ENCODE measurements around the gene POU2AF1.
"Not testable (repeated sequence)": the region's sequence is repeated elsewhere in the genome, so short reads cannot be mapped to it uniquely, and the experiment has no call there.

POU2AF1 gene

DNA sequence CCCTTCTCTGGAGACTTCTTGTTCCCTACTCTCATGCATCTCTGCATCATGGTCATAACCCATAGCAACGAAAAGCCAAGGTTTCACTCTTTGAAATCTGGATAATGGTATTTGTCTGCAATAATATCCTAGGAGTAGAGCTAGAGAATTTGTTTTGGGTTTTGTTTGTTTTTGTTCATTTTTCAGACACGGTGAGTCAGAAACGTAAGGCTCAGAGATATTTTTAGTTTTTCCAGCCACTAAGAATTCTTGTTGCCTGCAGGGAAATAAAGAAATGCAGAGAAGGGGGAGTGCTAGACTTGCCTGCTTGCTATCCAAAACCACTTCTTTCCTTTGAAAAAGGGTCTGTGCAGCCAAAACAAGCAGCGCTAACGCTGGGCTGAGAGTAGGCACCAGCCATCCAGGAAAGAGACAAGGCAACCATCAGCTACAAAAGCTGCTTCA is 54.8 kb downstream of the POU2AF1 start:
- TF ChIP-seq, protein P1, sequence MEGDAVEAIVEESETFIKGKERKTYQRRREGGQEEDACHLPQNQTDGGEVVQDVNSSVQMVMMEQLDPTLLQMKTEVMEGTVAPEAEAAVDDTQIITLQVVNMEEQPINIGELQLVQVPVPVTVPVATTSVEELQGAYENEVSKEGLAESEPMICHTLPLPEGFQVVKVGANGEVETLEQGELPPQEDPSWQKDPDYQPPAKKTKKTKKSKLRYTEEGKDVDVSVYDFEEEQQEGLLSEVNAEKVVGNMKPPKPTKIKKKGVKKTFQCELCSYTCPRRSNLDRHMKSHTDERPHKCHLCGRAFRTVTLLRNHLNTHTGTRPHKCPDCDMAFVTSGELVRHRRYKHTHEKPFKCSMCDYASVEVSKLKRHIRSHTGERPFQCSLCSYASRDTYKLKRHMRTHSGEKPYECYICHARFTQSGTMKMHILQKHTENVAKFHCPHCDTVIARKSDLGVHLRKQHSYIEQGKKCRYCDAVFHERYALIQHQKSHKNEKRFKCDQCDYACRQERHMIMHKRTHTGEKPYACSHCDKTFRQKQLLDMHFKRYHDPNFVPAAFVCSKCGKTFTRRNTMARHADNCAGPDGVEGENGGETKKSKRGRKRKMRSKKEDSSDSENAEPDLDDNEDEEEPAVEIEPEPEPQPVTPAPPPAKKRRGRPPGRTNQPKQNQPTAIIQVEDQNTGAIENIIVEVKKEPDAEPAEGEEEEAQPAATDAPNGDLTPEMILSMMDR (IDR thresholded peaks at IDR 0.05), result no peak
- Histone ChIP-seq H3K4me1 (ENCODE audit: control insufficient read depth in 1 of 2, insufficient read depth in 1 of 2, low read depth in 1 of 2, low read length in 1 of 2) (no peaks in the 10 kb centered on the region), H3K9me3 (no peaks in the 10 kb centered on the region), H3K27ac (no peak overlapping the region), H3K4me3 (ENCODE audit: low read depth in 1 of 2, low read length in 1 of 2) (no peak overlapping the region), H3K36me3 (no peaks in the 10 kb centered on the region), H3K27me3 (peaks cover 8% of the 10 kb centered on the region)

DNA sequence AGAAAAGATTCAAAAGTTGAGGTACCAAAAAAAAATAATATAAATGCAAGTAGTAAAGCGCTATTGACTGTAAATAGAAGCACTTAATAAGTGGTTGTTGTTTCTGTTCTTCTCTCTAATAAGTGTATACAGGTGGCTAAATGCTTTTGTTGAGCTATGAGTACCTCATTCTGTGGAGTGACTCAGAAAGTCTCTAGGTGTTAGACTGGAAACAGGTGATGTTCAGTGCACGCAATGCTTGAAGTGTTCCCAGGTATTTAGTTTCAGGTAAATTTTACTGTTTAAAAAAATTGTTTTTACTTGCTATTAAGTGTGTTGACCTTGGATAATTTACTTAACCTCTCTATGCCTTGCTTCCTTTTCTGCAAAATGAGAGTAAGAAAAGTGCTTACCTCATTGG is 56.5 kb downstream of the POU2AF1 start:
- Histone ChIP-seq H3K27ac (no peak overlapping the region), H3K4me1 (ENCODE audit: control insufficient read depth in 1 of 2, insufficient read depth in 1 of 2, low read depth in 1 of 2, low read length in 1 of 2) (no peaks in the 10 kb centered on the region), H3K4me3 (ENCODE audit: low read depth in 1 of 2, low read length in 1 of 2) (no peak overlapping the region), H3K27me3 (peaks cover 8% of the 10 kb centered on the region), H3K9me3 (no peaks in the 10 kb centered on the region), H3K36me3 (no peaks in the 10 kb centered on the region)
- TF ChIP-seq, protein P1 (IDR thresholded peaks at IDR 0.05), result no peak

DNA sequence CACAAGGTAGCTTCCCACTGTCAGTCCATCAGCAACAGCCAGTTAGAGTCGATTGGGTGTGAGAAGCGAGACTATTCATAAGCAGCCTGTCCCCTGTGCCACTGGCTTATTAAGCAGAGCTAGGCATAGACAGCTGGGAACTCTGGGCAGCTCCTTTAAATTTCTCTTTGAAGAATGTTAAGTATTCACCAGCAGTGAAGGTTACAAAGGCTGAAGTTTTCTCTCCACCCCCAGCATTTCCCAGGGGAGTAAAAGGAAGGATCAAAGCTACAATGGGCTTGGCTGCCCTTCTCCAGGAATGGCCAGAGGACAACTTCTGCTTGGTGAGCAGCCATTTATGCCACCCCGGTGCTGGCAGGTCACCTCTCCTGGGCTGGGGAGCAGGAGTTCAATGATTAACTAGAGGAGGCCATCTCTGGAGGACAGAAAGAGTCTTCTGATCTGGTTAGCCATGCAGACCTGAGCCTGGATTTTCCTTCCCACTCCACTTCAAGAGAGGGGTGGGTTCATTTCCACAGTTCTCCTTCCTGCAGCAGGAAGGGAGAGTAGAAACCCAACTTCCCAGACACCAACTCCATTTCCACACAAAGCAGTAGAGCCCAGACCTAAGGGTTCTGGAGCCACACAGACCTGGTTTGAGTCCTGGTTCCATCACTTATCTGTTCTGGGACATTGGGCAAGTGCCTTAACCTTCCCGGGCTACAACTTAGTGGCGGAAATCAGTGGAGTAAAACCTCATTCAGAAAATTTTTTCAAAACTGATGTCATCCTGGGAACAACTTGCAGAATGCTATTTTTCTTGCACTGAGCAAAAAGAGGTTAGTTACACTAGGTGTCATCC is 58.1 kb downstream of the POU2AF1 start:
- Histone ChIP-seq H3K9me3 (no peaks in the 10 kb centered on the region), H3K4me3 (ENCODE audit: low read depth in 1 of 2, low read length in 1 of 2) (no peak overlapping the region), H3K36me3 (no peaks in the 10 kb centered on the region), H3K27me3 (peaks cover 8% of the 10 kb centered on the region), H3K27ac (no peak overlapping the region), H3K4me1 (ENCODE audit: control insufficient read depth in 1 of 2, insufficient read depth in 1 of 2, low read depth in 1 of 2, low read length in 1 of 2) (no peaks in the 10 kb centered on the region)
- TF ChIP-seq, protein P1 (IDR thresholded peaks at IDR 0.05), result no peak

DNA sequence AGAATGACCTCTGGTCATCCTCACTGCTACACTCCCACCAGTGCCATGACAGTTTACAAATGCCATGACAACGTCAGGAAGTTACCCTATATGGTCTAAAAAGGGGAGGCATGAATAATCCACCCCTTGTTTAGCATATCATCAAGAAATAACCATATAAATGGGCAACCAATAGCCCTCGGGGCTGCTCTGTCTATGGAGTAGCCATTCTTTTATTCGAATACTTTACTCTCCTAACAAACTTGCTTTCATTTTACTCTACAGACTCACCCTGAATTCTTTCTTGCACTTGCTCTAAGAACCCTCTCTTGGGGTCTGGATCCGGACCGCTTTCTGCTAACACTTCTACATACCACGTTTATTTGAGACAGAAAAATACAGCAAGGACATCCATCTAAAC is 58.9 kb downstream of the POU2AF1 start:
- H3K27ac ChIP-seq; H3K27me3 ChIP-seq; H3K36me3 ChIP-seq; H3K4me3 ChIP-seq (ENCODE audit: low read depth in 1 of 2, low read length in 1 of 2); H3K9me3 ChIP-seq; H3K4me1 ChIP-seq (ENCODE audit: control insufficient read depth in 1 of 2, insufficient read depth in 1 of 2, low read depth in 1 of 2, low read length in 1 of 2): not testable (repeated sequence)

DNA sequence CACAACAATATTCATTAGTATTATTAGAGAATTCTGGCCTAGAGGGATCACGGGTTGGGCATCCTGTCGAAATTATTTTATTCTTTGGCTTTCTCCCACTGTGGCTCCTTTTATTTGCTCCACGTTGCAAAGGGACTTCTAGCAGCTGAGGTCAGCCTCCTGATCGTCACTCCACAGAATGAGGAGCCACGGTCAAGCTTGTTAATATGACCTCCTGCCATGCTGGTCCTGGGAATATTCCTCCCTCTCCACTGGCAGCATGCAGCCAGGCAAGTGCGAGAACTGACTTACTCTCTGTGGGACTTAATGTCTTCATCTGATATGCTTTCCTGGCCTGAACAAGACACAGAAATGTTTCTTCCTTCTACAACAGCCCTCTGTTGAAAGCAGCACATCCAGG is 59.8 kb downstream of the POU2AF1 start:
- H3K9me3 ChIP-seq, result no peaks in the 10 kb centered on the region
- TF ChIP-seq, protein P1 (IDR thresholded peaks at IDR 0.05), result no peak
- peaks cover 8% of the 10 kb centered on the region for H3K27me3 ChIP-seq
- no peak overlapping the region for H3K27ac ChIP-seq
- H3K36me3 ChIP-seq, result no peaks in the 10 kb centered on the region
- H3K4me1 ChIP-seq (ENCODE audit: control insufficient read depth in 1 of 2, insufficient read depth in 1 of 2, low read depth in 1 of 2, low read length in 1 of 2), result no peaks in the 10 kb centered on the region
- no peak overlapping the region for H3K4me3 ChIP-seq (ENCODE audit: low read depth in 1 of 2, low read length in 1 of 2)

DNA sequence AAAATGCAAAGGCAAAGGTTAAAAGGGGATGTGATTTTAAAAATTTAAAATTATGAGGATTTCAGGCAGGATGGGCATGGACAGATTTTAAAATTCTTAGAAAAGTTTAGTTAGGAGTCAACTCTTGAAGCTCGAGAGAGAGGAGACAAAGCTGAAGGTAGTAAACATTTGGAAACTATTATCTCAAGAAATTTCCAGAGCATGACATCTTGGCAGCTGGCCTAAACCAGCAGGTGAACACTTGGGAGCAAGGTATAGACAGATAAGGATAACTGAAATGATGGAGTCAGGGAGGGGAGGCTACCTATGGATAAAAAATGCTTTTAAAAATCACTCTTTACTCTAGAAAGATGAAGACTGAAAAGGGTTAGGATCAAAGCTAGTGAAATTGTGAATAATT is 67.0 kb downstream of the POU2AF1 start:
- Histone ChIP-seq H3K36me3 (no peaks in the 10 kb centered on the region), H3K27me3 (peaks cover 24% of the 10 kb centered on the region), H3K9me3 (no peaks in the 10 kb centered on the region), H3K4me3 (ENCODE audit: low read depth in 1 of 2, low read length in 1 of 2) (no peak overlapping the region), H3K27ac (no peak overlapping the region), H3K4me1 (ENCODE audit: control insufficient read depth in 1 of 2, insufficient read depth in 1 of 2, low read depth in 1 of 2, low read length in 1 of 2) (no peaks in the 10 kb centered on the region)
- TF ChIP-seq, protein P1 (IDR thresholded peaks at IDR 0.05), result no peak
